Calu3 (cell line): ENCODE results near the gene IFNLR1. TPM values are rescaled to one million over a fixed set of nuclear protein-coding genes. Genes with fewer than 3 reads are reported as not detected.
A peak's percentile ranks its signal among the peaks of the same experiment; 100 is the strongest.

Experiments
- BruUV-seq: library from RNA; stranded (reverse); fragments of 400-500 nt; replicated peaks from 2 replicates; lab custom pipeline; 2021; lab: Mats Ljungman, UMichigan
- CTCF ChIA-PET: fragments of 300-600 bp; sonication (Branson Sonifier 250); formaldehyde crosslinking; loops from one replicate; lab custom pipeline; 2022; ENCODE audit warnings: antibody characterized with exemption; lab: Charles Lee
- DNase-seq: peaks from one replicate; pipeline ENCODE4 v3.0.0; 2022
- H3K27ac Mint-ChIP-seq: one replicate; pipeline ENCODE4 v1.8.0; 2022; ENCODE audit warnings: mixed read lengths; ENCODE audit not compliant: unreplicated experiment
- H3K27me3 Mint-ChIP-seq: one replicate; pipeline ENCODE4 v1.8.0; 2022; ENCODE audit warnings: mixed read lengths; ENCODE audit not compliant: unreplicated experiment
- H3K36me3 Mint-ChIP-seq: one replicate; pipeline ENCODE4 v1.8.0; 2022; ENCODE audit warnings: mild to moderate bottlenecking, moderate library complexity, mixed read lengths; ENCODE audit not compliant: insufficient read depth, unreplicated experiment
- H3K4me1 Mint-ChIP-seq: one replicate; pipeline ENCODE4 v1.8.0; 2022; ENCODE audit warnings: mild to moderate bottlenecking, low read depth, mixed read lengths; ENCODE audit not compliant: unreplicated experiment
- H3K4me3 Mint-ChIP-seq: one replicate; pipeline ENCODE4 v1.8.0; 2022; ENCODE audit warnings: mild to moderate bottlenecking, low read depth, moderate library complexity, mixed read lengths; ENCODE audit not compliant: unreplicated experiment
- H3K9me3 Mint-ChIP-seq: one replicate; pipeline ENCODE4 v1.8.0; 2022; ENCODE audit warnings: low read depth, mixed read lengths; ENCODE audit not compliant: unreplicated experiment
- CTCF ChIP-seq: fragments of 200-600 bp; IDR thresholded peaks from one replicate; pipeline ENCODE4 v1.8.0; 2022; ENCODE audit warnings: antibody characterized with exemption; ENCODE audit not compliant: unreplicated experiment
- intact Hi-C: fragments of 100-400 bp; cut with micrococcal nuclease; formaldehyde crosslinking; loops from one replicate; pipeline ENCODE4 v1.10.0; 2022; ENCODE audit not compliant: unreplicated experiment
- total RNA-seq: library from RNA; stranded (reverse); gene quantifications from 2 replicates; pipeline ENCODE4 v1.2.3, GENCODE V29; 2022

IFNLR1 gene
- total RNA-seq, 1 experiment from 2014 or later: 4.5 TPM

DNA sequence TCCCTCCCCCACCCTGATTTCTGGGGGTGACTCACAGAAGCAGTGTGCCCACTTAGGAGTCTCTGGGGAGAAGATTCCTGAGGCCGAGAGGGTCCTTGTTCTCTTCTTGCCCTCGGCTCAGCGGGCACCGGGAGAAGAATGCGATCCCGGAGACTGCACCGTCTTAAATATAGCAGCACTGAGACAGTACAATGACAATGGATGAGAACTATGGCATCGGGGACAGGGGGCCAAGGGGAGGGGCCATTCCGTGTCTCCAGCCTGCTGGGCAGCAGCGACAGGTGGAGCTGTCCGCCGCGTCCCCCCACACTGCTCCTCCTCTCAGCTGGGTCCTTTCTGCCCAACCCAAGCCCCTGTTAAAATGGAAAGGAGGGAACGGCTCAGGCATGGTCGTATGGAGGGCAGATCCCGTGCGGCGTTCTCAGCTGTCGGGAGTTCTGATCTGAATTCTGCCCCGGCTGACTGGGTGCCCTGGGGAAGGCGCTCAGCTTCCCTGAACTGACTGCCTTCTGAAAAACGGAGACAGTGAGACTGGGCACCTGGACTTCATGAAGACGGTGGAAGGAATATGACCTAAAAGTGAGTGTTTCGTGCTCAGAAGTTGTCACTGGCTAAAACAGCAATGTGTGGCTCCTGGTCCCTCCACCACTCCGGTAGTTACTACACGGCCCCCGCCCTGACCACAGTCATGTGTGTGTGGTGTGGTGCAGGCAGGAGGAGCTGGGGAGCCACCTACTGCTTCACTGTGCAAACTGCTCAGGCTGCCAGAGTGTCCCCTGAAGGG lies 74.9 kb downstream of the IFNLR1 start, which contains the start of gene MYOM3:
MYOM3 (minus strand) TSS at position 140 of the 784 bp plus-strand sequence. CDS start 3,499 bp downstream, outside the sequence.
- DNase-seq: peak; percentile 63
- CTCF ChIA-PET: interaction anchor here (0.6 to 0.8 kb wide), 2 partner anchors 12 to 41 kb away, joined by 3 to 5 read pairs; no protein-coding TSS in a partner anchor
- Mint-ChIP-seq H3K27ac (no peak within 1 kb of the TSS), H3K9me3 (no peaks in the 10 kb centered on the region), H3K36me3 (peaks cover 5% of the 10 kb centered on the region), H3K4me3 (no peak within 1 kb of the TSS), H3K4me1 (peaks cover 6% of the 10 kb centered on the region), H3K27me3 (no peaks in the 10 kb centered on the region)
- no peak for TF ChIP-seq CTCF
- BruUV-seq: no TSS peak
- intact Hi-C loops: loop anchor here (2.0 kb wide), 1 partner anchor 41 kb away; no protein-coding TSS in a partner anchor

DNA sequence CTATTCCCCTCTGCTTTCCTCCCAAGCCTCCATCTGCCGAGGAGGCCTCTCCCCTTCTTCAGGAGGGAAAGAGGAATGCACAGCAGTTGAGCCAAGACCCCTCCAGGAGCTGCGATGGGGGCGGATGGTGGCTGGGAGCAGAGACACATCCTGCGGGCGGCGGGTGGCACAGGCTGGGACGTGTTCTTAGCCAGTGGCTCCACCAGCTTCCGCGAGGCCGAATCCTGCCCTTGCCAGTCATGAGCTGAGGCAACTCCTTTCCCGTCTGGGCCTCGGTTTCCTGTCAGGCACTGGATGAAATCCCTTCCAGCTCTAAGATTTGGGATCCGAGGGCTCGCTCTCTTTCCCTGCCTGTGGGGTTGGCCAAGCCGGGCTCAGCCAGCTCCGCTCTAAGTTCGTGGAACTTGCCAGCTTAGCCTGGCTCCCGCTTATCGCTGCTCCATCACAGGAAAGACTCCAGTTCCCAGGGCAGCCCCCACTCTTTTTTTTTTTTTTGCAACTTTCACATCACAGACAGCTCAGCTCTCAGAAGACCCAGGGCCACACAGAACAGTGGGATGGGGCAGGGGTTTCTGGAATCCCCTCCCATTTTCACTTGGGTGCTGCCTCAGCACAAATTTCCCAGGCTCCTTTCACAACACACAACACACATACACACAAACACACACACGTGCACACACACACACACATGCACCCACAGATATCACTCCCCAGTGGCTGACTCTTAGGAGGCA lies 75.7 kb downstream of the IFNLR1 start:
- no TSS peak for BruUV-seq
- intact Hi-C loops: no loop called here
- no peak for TF ChIP-seq CTCF
- peaks cover 5% of the 10 kb centered on the region for H3K4me1 Mint-ChIP-seq
- H3K36me3 Mint-ChIP-seq: peaks cover 5% of the 10 kb centered on the region
- H3K27ac Mint-ChIP-seq: no peak overlapping the region
- H3K9me3 Mint-ChIP-seq: no peaks in the 10 kb centered on the region
- CTCF ChIA-PET: interaction anchor here (0.6 kb wide), 1 partner anchor 41 kb away, joined by 3 read pairs; no protein-coding TSS in a partner anchor
- DNase-seq: no peak
- no peaks in the 10 kb centered on the region for H3K27me3 Mint-ChIP-seq
- no peak overlapping the region for H3K4me3 Mint-ChIP-seq

- no TSS peak for BruUV-seq
These were observed 76.3 kb downstream of the IFNLR1 start for GRCh38 chr1:24110642-24111261.

More at GRCh38 chr1:24110642-24111261, 76.3 kb downstream of the IFNLR1 start:
- Mint-ChIP-seq H3K27me3 (no peaks in the 10 kb centered on the region), H3K36me3 (peaks cover 5% of the 10 kb centered on the region), H3K9me3 (no peaks in the 10 kb centered on the region), H3K27ac (no peak overlapping the region), H3K4me1 (peaks cover 5% of the 10 kb centered on the region), H3K4me3 (no peak overlapping the region)
- intact Hi-C loops: no loop called here
- no peak for DNase-seq
- CTCF ChIA-PET: no interaction called here
- no peak for TF ChIP-seq CTCF
